ENCODE measurements around the gene ENPP7.

Gene ENPP7

GRCh38 chr17:79686476-79686875, 44.3 kb upstream of the ENPP7 start:
- no peak for TF ChIP-seq CTCF (IDR thresholded peaks at IDR 0.05; ENCODE audit: control extremely low read depth, extremely low read depth, low read depth, missing control alignments)
- CTCF ChIA-PET: no interaction called here

GRCh38 chr17:79690466-79690865, 40.3 kb upstream of the ENPP7 start:
- POLR2A ChIA-PET: no interaction called here

More at GRCh38 chr17:79686476-79686875, 44.3 kb upstream of the ENPP7 start:
- POLR2A ChIA-PET: no interaction called here
- no peak for DNase-seq (ENCODE audit: extremely low spot score)

GRCh38 chr17:79690988-79691836, 39.5 kb upstream of the ENPP7 start:
- ChIA-PET CTCF (interaction anchor here (0.7 kb wide), 1 partner anchor 21 kb away, joined by 3 read pairs; no protein-coding TSS in a partner anchor), POLR2A (no interaction called here)
- DNase-seq (ENCODE audit: extremely low spot score): no peak
- TF ChIP-seq CTCF (IDR thresholded peaks at IDR 0.05; ENCODE audit: control extremely low read depth, extremely low read depth, low read depth, missing control alignments): no peak

More at GRCh38 chr17:79690466-79690865, 40.3 kb upstream of the ENPP7 start:
- TF ChIP-seq CTCF (IDR thresholded peaks at IDR 0.05; ENCODE audit: control extremely low read depth, extremely low read depth, low read depth, missing control alignments): no peak
- DNase-seq (ENCODE audit: extremely low spot score): no peak
- CTCF ChIA-PET: interaction anchor here (0.7 kb wide), 1 partner anchor 20 kb away, joined by 3 read pairs; no protein-coding TSS in a partner anchor

- ChIA-PET POLR2A (no interaction called here), CTCF (no interaction called here)
- no peak for DNase-seq (ENCODE audit: extremely low spot score)
- no peak for TF ChIP-seq CTCF (IDR thresholded peaks at IDR 0.05; ENCODE audit: control extremely low read depth, extremely low read depth, low read depth, missing control alignments)
Measured at GRCh38 chr17:79691931-79692330, 38.8 kb upstream of the ENPP7 start.

GRCh38 chr17:79693419-79693818, 37.3 kb upstream of the ENPP7 start:
- TF ChIP-seq CTCF (IDR thresholded peaks at IDR 0.05; ENCODE audit: control extremely low read depth, extremely low read depth, low read depth, missing control alignments): no peak
- POLR2A ChIA-PET: no interaction called here
- no peak for DNase-seq (ENCODE audit: extremely low spot score)
- CTCF ChIA-PET: no interaction called here

GRCh38 chr17:79695293-79695790, 35.4 kb upstream of the ENPP7 start:
- TF ChIP-seq CTCF (IDR thresholded peaks at IDR 0.05; ENCODE audit: control extremely low read depth, extremely low read depth, low read depth, missing control alignments): no peak
- no peak for DNase-seq (ENCODE audit: extremely low spot score)
- CTCF ChIA-PET: interaction anchor here (1.2 to 2.8 kb wide), 5 partner anchors 10 to 303 kb away, joined by 3 to 17 read pairs (median 4); no protein-coding TSS in a partner anchor
- POLR2A ChIA-PET: no interaction called here

Measured in GM10248 (cell line).